ENCODE data around the gene BORA.
"Not testable (repeated sequence)": the region's sequence is repeated elsewhere in the genome, so short reads cannot be mapped to it uniquely, and the experiment has no call there.

Gene BORA

GRCh38 chr13:72727417-72728289 lies at the start of gene BORA, which contains the start of gene MZT1:
TSS of gene BORA (plus strand) at chr13:72727923. CDS start at chr13:72728941, 1,018 bp downstream.
TSS of gene MZT1 (minus strand) at chr13:72727629. CDS start at chr13:72727602, 27 bp downstream.
- DNase-seq = peak; percentile 96

GRCh38 chr13:72678312-72678711 lies 49.4 kb upstream of the BORA start:
- no peak for DNase-seq

DNA sequence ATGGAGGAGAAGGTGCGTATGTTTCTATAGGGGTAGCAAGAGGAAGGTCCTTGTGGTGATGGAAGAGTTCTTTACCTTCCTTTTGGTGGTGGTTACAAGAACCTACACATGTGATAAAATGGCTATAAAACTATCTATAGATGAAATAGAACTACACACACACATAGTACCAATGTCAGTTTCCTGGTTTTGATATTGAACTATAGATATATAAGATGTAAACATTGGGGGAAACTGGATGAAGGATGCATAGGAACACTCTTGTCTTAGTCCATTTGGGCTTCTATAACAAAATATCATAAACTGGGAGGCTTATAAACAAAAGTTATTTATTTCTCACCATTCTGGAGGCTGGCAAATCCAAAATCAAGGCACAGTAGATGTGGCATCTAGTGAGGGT lies 47.4 kb upstream of the BORA start:
- no peak for DNase-seq

DNA sequence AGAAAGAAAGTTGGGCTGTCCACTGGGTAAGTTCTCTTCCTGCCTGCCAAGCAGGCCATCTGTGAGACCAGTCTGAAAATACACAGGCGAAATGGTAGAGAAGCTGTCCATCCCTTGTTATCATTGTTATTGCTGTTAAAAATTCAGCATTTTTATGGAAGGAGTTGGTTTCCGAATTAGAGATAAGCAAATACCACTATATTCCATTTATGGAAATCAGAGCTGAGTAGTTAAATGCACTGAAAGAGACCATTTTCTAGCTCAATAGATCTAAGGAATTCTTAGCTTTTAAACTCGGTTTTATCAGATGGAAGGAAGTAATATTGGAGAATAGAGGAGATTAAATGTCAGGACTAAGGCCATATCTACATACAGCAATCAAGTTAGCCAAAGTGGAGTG lies 41.0 kb upstream of the BORA start:
- no peak for DNase-seq

- DNase-seq = no peak
Measured at GRCh38 chr13:72689181-72689696, 38.5 kb upstream of the BORA start.

GRCh38 chr13:72692884-72693514 lies 34.7 kb upstream of the BORA start:
- no peak for DNase-seq

GRCh38 chr13:72693832-72694231 lies 33.9 kb upstream of the BORA start:
- DNase-seq = no peak

DNA sequence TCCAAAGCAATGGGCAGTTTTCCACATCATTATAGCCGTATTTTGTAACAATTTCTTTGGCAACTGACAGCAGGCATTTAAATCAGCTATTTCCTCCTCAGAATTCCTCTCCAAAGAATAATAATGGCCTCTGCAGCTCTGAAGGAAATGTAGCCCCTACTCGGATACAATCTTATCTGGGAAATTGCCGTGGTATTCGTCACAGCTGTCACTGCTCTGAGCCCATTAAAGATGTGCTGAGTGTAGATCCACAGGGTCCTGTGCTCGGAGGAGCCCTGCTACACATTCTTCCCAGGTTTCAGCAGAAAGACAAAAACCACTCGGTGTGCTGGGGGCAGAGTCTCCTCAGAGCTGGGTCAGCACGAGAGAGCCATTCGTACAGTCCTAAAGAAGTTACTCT lies 33.4 kb upstream of the BORA start:
- DNase-seq = no peak

GRCh38 chr13:72696579-72696978 lies 31.1 kb upstream of the BORA start:
- peak; percentile 28 for DNase-seq

DNA sequence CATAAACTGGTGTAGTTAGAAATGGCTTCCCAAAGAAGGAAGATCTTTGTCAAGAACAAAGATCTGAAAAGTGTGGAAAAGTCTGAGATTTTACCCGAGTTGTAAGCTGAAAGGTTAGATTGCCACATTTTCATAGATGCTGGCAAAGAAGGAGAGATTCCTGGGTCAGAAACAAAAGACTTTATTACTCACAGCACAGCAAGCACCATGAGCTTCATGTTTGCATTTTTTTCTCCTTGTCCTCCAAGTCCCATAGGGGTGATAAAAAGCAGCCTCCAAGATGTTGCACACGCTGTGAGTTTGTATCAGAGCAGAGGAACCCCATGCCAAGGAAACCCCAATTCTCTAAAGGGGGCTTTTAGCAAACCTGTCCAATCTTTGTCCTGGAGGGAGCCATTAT lies 29.6 kb upstream of the BORA start:
- DNase-seq = no peak

- no peak for DNase-seq
Measured at GRCh38 chr13:72700509-72700908, 27.2 kb upstream of the BORA start.

- no peak for DNase-seq
Measured at GRCh38 chr13:72716776-72717175, 10.9 kb upstream of the BORA start.

DNA sequence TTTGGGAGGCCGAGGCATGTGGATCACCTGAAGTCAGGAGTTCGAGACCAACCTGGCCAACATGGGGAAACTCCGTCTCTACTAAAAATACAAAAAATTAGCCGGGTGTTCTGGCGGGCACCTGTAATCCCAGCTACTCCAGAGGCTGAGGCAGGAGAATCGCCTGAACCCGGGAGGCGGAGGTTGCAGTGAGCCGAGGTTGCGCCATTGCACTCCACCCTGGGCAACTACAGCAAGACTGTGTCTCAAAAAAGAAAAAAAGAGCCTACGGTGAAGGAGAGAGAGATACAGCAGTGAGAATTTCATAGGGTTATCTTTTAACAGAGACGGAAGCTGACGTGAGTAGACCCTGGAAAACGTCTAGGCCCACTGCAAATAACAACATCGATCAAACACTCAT lies 1.5 kb upstream of the BORA start:
- not testable (repeated sequence) for DNase-seq

GRCh38 chr13:72726726-72727416 lies 852 bp upstream of the BORA start:
- DNase-seq = peak; percentile 64

DNA sequence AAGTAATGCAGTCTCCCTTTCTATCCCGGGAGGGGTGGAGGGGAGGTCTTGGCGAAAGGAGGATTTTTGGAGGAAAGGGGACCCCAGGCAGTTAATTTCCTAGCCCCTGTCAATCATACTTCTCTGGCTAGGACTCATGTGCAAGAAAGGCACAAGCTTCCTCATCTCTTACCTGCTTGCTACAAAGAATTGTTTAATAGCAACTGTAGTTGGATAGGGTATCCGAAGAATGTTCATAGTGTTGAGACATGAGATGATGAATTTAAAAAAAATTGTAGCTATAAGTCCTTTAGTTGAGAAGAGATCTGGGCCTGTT lies 525 bp downstream of the BORA start:
- DNase-seq = no peak

DNA sequence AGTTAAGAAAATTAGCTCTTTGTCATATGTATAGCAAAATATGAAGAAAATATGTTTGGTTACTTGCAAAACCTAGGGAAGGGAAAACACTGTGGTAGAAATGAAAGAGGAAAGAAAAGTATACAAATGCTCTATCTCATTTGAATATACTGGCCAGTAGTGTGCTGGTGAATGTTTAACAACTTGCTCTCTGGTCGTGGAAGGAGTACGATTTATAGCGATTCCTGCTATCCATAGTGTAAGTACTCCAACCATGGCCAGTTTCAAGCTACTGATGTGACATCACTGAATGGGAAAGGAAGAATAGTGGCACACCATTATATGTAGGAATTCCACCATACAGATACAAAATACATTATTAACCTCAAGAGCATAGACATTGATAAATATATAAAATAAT lies 9.3 kb downstream of the BORA start:
- DNase-seq = no peak

DNA sequence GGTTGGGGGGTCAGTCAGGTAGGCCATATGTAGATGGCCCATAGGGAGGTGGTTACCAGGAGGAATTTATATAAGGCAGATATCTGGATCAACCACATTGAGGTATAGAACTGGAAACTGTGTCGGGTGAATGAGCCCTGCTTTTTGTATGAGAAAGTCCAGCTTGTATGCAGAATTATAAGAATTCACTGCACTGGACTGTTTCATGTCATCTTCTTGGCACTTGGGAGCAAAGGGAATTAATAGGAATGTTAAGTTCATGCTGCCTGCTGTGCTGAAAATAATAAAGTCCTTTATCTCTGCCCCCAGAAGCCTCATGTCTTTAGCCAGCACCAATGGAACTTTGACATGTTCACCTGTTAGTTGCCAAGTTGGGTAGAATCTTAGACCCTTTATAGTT lies 12.3 kb downstream of the BORA start:
- no peak for DNase-seq

GRCh38 chr13:72745260-72745659 lies 17.5 kb downstream of the BORA start:
- DNase-seq = no peak

GRCh38 chr13:72751220-72751619 lies 23.5 kb downstream of the BORA start:
- DNase-seq = no peak

- no peak for DNase-seq
Measured at GRCh38 chr13:72754111-72754510, 26.4 kb downstream of the BORA start.

DNA sequence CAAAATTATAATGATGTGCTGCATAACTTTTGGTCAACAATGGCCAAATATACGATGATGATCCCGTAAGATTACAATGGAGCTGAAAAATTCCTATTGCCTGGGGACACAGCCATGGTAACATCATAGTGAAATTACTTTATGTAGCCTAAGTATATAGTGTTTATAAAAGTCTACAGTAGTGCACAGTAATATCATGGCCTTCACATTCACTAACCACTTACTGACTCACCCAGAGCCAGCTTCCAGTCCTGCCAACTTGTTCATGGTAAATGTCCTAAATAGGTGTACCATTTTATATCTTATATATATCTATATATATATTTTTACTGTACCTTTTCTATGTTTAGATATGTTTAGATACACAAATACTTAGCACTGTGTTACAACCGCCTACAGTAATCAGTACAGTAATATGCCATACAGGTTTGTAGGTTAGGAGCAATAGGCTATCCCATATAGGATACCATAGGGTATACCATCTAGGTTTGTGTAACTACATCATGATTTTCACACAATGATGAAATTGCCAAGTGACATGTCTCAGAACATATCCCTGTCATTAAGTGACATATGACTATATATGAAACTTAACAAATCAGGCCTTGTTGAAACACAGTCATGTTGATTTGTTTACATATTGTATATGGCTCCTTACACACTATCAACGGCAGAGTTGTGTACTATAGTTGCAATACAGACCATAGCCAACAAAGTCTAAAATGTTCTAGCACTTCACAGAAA lies 30.2 kb downstream of the BORA start:
- DNase-seq = no peak

GRCh38 chr13:72760189-72760588 lies 32.5 kb downstream of the BORA start:
- DNase-seq = no peak

GRCh38 chr13:72763411-72763810 lies 35.7 kb downstream of the BORA start:
- DNase-seq = no peak

All from NCI-H69 (cell line).